Liver (tissue), 9 donors: Measurements from ENCODE around the gene C2orf92. TPM values are rescaled to one million over a fixed set of nuclear protein-coding genes. Genes with fewer than 3 reads are reported as not detected.

Source experiments
- DNase-seq: peaks from one replicate; pipeline ENCODE4 v3.0.0-alpha.2; 2017; ENCODE audit warnings: low spot score
- H3K27ac ChIP-seq, 2 donors: one replicate each; pipeline ENCODE4 v1.7.0; 2013; ENCODE audit warnings: inconsistent platforms in 2 of 2, low read length in 2 of 2, control low read depth in 1 of 2, low read depth in 1 of 2, mild to moderate bottlenecking in 1 of 2
- H3K27me3 ChIP-seq, 4 donors: one replicate each; pipeline versions ENCODE4 v1.6.1 to v1.7.0; 2013; ENCODE audit warnings: low read length in 3 of 4, inconsistent platforms in 1 of 4, mild to moderate bottlenecking in 1 of 4, moderate library complexity in 1 of 4; ENCODE audit not compliant: control insufficient read depth in 4 of 4, insufficient read depth in 4 of 4
- H3K36me3 ChIP-seq, 4 donors: one replicate each; pipeline versions ENCODE4 v1.6.1 to v1.7.0; 2013; ENCODE audit warnings: low read length in 3 of 4, mild to moderate bottlenecking in 3 of 4, low read depth in 1 of 4, moderate library complexity in 1 of 4; ENCODE audit not compliant: control insufficient read depth in 4 of 4, insufficient read depth in 3 of 4
- H3K4me1 ChIP-seq, 4 donors: one replicate each; pipeline versions ENCODE4 v1.6.1 to v1.7.0; 2013; ENCODE audit warnings: low read length in 3 of 4, mild to moderate bottlenecking in 3 of 4, moderate library complexity in 1 of 4; ENCODE audit not compliant: control insufficient read depth in 4 of 4, insufficient read depth in 4 of 4
- H3K4me3 ChIP-seq, 3 donors: one replicate each; pipeline versions ENCODE4 v1.6.1 to v1.7.0; 2013; ENCODE audit warnings: low read length in 3 of 3, control low read depth in 1 of 3, low read depth in 1 of 3, mild to moderate bottlenecking in 1 of 3
- H3K9ac ChIP-seq, 2 donors: one replicate each; pipeline ENCODE4 v1.7.0; 2013; ENCODE audit warnings: low read length in 2 of 2, mild to moderate bottlenecking in 2 of 2, moderate library complexity in 2 of 2, control low read depth in 1 of 2, low read depth in 1 of 2
- H3K9me3 ChIP-seq, 4 donors: one replicate each; pipeline versions ENCODE4 v1.6.1 to v1.7.0; 2013; ENCODE audit warnings: low read length in 3 of 4; ENCODE audit not compliant: control insufficient read depth in 4 of 4
- EGR1 ChIP-seq, 2 donors: IDR thresholded peaks; 2 replicates each; pipeline ENCODE4 v1.6.1; 2016 to 2018; ENCODE audit warnings: antibody characterized with exemption in 2 of 2, low read depth in 2 of 2
- FOXA1 ChIP-seq: IDR thresholded peaks from 2 replicates; pipeline ENCODE4 v1.6.1; 2016; ENCODE audit warnings: antibody characterized with exemption
- GABPA ChIP-seq, 2 donors: IDR thresholded peaks in 1 of 2; conservative IDR thresholded peaks in 1 of 2; 2 replicates each; pipeline ENCODE4 v1.6.1; 2016; ENCODE audit warnings: antibody characterized with exemption in 2 of 2, mild to moderate bottlenecking in 1 of 2, moderate library complexity in 1 of 2
- HNF4A ChIP-seq, 2 donors: conservative IDR thresholded peaks; 2 replicates each; pipeline ENCODE4 v1.6.1; 2016; ENCODE audit warnings: antibody characterized with exemption in 2 of 2, mild to moderate bottlenecking in 2 of 2
- HNF4G ChIP-seq: IDR thresholded peaks from 2 replicates; pipeline ENCODE4 v1.6.1; 2016; ENCODE audit warnings: antibody characterized with exemption
- JUND ChIP-seq, 2 donors: IDR thresholded peaks; 2 replicates each; pipeline ENCODE4 v1.6.1; 2016; ENCODE audit warnings: antibody characterized with exemption in 2 of 2
- NR2F2 ChIP-seq: IDR thresholded peaks from 2 replicates; pipeline ENCODE4 v1.6.1; 2016; ENCODE audit warnings: antibody characterized with exemption
- RAD21 ChIP-seq, 2 donors: IDR thresholded peaks; 2 replicates each; pipeline ENCODE4 v1.6.1; 2016; ENCODE audit warnings: antibody characterized with exemption in 2 of 2, mild to moderate bottlenecking in 2 of 2
- RXRA ChIP-seq, 2 donors: IDR thresholded peaks; 2 replicates each; pipeline ENCODE4 v1.6.1; 2017 to 2018; ENCODE audit warnings: antibody characterized with exemption in 2 of 2, mild to moderate bottlenecking in 1 of 2
- SP1 ChIP-seq: IDR thresholded peaks from 2 replicates; pipeline ENCODE4 v1.6.1; 2018; ENCODE audit warnings: antibody characterized with exemption, mild to moderate bottlenecking
- TAF1 ChIP-seq: conservative IDR thresholded peaks from 2 replicates; pipeline ENCODE4 v1.6.1; 2016; ENCODE audit warnings: antibody characterized with exemption, mild to moderate bottlenecking
- YY1 ChIP-seq: IDR thresholded peaks from 2 replicates; pipeline ENCODE4 v1.6.1; 2016; ENCODE audit warnings: antibody characterized with exemption, mild to moderate bottlenecking
- WGBS: extraction: QIAGEN DNeasy Blood & Tissue Kit; methylation state at CpG from one replicate; pipeline ENCODE4 v1.1.7; 2013; 5-methylcytosine and 5-hydroxymethylcytosine counted together
- polyA plus RNA-seq, 2 donors: library from polyadenylated mRNA; stranded (reverse) in 1 of 2; unstranded in 1 of 2; fragments of 200-250 nt in 1 of 2; fragments of >200 nt in 1 of 2; fragmentation: Nextera tagmentation in 1 of 2; extraction: Ambion mirVana in 1 of 2; gene quantifications; one replicate each; pipeline versions ENCODE4 v1.2.1 to v1.2.3, GENCODE V29; 2013 to 2015
- total RNA-seq, 2 donors: library from RNA; depleted of rRNA; stranded (reverse); fragments of >200 nt; gene quantifications; one replicate each; pipeline ENCODE4 v1.2.3, GENCODE V29; 2014
- TF ChIP-seq, protein P1 (sequence below): fragments of 150-350 bp; IDR thresholded peaks from 2 replicates; pipeline ENCODE4 v1.5.1; 2017; ENCODE audit warnings: improper control_type of control experiment, low read depth, low read length; ENCODE audit not compliant: missing input control
- TF ChIP-seq, protein P2 (sequence below): IDR thresholded peaks from 2 replicates; pipeline ENCODE4 v1.6.1; 2016; ENCODE audit warnings: antibody characterized with exemption
- TF ChIP-seq, protein P3 (sequence below): IDR thresholded peaks from 2 replicates; pipeline ENCODE4 v1.6.1; 2016; ENCODE audit warnings: antibody characterized with exemption, mild to moderate bottlenecking
- TF ChIP-seq, protein P4 (sequence below): IDR thresholded peaks from 2 replicates; pipeline ENCODE4 v1.6.1; 2016; ENCODE audit warnings: antibody characterized with exemption
- donor health status: healthy.
- donor health status: healthy.
- donor health status: healthy.
- donor health status: healthy.
- donor health status: healthy.

C2orf92 gene
- total and polyA plus RNA-seq, 4 donors = 0.96 to 8.0 (median 2.7) TPM

DNA sequence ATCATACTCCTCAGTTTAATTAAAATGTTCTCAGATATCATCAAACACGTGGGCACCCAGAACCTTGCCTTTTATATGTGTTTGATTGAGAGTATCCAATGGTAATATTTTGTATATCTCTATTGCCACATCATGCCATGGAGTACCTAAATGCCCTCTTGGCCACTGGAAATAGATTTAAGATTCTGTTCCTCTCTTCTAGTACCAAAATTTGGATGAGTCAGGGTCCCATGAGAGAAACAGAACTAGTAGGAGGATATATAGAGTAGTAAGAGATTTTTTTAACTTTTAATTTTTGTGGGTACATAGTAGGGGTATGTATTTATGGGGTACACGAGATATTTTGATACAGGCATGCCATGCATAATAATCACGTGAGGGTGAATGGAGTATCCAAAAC is 34.2 kb downstream of the C2orf92 start:
- Histone ChIP-seq H3K27me3 (no peaks in the 10 kb centered on the region), H3K4me1 (peaks cover 0 to 3% (median 0%) of the 10 kb centered on the region in 4 donors), H3K4me3 (no peak overlapping the region), H3K36me3 (no peaks in the 10 kb centered on the region), H3K9me3 (no peaks in the 10 kb centered on the region), H3K27ac (no peak overlapping the region), H3K9ac (no peak overlapping the region)
- no peak for DNase-seq
- no peak for TF ChIP-seq HNF4A (conservative IDR thresholded peaks at IDR 0.05)
- TF ChIP-seq FOXA1 = no peak
- TF ChIP-seq, protein P1, sequence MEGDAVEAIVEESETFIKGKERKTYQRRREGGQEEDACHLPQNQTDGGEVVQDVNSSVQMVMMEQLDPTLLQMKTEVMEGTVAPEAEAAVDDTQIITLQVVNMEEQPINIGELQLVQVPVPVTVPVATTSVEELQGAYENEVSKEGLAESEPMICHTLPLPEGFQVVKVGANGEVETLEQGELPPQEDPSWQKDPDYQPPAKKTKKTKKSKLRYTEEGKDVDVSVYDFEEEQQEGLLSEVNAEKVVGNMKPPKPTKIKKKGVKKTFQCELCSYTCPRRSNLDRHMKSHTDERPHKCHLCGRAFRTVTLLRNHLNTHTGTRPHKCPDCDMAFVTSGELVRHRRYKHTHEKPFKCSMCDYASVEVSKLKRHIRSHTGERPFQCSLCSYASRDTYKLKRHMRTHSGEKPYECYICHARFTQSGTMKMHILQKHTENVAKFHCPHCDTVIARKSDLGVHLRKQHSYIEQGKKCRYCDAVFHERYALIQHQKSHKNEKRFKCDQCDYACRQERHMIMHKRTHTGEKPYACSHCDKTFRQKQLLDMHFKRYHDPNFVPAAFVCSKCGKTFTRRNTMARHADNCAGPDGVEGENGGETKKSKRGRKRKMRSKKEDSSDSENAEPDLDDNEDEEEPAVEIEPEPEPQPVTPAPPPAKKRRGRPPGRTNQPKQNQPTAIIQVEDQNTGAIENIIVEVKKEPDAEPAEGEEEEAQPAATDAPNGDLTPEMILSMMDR = no peak
- TF ChIP-seq HNF4G = no peak
- TF ChIP-seq, protein P2, sequence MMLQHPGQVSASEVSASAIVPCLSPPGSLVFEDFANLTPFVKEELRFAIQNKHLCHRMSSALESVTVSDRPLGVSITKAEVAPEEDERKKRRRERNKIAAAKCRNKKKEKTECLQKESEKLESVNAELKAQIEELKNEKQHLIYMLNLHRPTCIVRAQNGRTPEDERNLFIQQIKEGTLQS = no peak
- TF ChIP-seq YY1 = no peak
- TF ChIP-seq TAF1 = no peak
- whole genome bisulfite sequencing = 70% methylated on average over 3 of the region's 3 CpGs

DNA sequence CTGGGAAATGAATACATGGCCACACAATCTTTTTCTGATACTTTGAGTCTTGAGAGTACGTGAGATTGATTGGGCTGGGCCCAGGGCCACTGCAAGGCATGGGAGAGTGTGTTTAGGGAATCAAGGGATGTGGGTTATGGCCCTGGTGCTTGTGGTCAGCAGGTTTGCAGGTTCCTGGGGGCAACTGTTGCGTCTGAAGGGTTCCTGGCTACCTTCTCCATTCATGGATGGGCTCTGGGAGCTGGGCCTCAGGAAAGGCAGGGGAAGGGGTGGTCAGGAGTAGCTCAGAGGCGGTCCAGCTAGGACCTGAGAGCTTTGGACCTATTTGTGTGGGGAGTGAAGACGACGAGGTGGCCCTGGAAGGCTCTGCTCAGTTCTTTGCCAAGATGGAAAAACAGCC is 35.5 kb downstream of the C2orf92 start:
- Histone ChIP-seq H3K4me1 (peaks cover 0 to 3% (median 0%) of the 10 kb centered on the region in 4 donors), H3K27me3 (no peaks in the 10 kb centered on the region), H3K4me3 (no peak overlapping the region), H3K36me3 (no peaks in the 10 kb centered on the region), H3K9ac (no peak overlapping the region), H3K9me3 (no peaks in the 10 kb centered on the region), H3K27ac (no peak overlapping the region)
- no peak for DNase-seq
- WGBS = 96% methylated on average over 5 of the region's 5 CpGs
- TF ChIP-seq EGR1 (IDR thresholded peaks at IDR 0.05; ENCODE audit: low read depth in 2 of 2) (no peak), GABPA (IDR thresholded peaks at IDR 0.05 in 1 of 2, conservative IDR thresholded peaks at IDR 0.05 in 1 of 2) (no peak), FOXA1 (no peak), RXRA (IDR thresholded peaks at IDR 0.05) (no peak), HNF4A (conservative IDR thresholded peaks at IDR 0.05) (no peak), JUND (IDR thresholded peaks at IDR 0.05) (no peak), NR2F2 (no peak), YY1 (no peak), TAF1 (no peak), RAD21 (IDR thresholded peaks at IDR 0.05) (no peak), HNF4G (no peak), SP1 (no peak)
- TF ChIP-seq, protein P3, sequence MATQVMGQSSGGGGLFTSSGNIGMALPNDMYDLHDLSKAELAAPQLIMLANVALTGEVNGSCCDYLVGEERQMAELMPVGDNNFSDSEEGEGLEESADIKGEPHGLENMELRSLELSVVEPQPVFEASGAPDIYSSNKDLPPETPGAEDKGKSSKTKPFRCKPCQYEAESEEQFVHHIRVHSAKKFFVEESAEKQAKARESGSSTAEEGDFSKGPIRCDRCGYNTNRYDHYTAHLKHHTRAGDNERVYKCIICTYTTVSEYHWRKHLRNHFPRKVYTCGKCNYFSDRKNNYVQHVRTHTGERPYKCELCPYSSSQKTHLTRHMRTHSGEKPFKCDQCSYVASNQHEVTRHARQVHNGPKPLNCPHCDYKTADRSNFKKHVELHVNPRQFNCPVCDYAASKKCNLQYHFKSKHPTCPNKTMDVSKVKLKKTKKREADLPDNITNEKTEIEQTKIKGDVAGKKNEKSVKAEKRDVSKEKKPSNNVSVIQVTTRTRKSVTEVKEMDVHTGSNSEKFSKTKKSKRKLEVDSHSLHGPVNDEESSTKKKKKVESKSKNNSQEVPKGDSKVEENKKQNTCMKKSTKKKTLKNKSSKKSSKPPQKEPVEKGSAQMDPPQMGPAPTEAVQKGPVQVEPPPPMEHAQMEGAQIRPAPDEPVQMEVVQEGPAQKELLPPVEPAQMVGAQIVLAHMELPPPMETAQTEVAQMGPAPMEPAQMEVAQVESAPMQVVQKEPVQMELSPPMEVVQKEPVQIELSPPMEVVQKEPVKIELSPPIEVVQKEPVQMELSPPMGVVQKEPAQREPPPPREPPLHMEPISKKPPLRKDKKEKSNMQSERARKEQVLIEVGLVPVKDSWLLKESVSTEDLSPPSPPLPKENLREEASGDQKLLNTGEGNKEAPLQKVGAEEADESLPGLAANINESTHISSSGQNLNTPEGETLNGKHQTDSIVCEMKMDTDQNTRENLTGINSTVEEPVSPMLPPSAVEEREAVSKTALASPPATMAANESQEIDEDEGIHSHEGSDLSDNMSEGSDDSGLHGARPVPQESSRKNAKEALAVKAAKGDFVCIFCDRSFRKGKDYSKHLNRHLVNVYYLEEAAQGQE = no peak
- TF ChIP-seq, protein P4, sequence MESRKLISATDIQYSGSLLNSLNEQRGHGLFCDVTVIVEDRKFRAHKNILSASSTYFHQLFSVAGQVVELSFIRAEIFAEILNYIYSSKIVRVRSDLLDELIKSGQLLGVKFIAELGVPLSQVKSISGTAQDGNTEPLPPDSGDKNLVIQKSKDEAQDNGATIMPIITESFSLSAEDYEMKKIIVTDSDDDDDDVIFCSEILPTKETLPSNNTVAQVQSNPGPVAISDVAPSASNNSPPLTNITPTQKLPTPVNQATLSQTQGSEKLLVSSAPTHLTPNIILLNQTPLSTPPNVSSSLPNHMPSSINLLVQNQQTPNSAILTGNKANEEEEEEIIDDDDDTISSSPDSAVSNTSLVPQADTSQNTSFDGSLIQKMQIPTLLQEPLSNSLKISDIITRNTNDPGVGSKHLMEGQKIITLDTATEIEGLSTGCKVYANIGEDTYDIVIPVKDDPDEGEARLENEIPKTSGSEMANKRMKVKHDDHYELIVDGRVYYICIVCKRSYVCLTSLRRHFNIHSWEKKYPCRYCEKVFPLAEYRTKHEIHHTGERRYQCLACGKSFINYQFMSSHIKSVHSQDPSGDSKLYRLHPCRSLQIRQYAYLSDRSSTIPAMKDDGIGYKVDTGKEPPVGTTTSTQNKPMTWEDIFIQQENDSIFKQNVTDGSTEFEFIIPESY = no peak
